Panc1 (cell line): Measurements from ENCODE around the gene THBS2. TPM values are rescaled to one million over a fixed set of nuclear protein-coding genes. Genes with fewer than 3 reads are reported as not detected.

Experiments used
- ATAC-seq: fragments of 200-7000 bp; cut with Tn5 transposase; 2 replicates; pipeline ENCODE4 v1.9.1; 2020; ENCODE audit warnings: mild to moderate bottlenecking, moderate library complexity
- BruUV-seq: library from RNA; stranded (reverse); fragments of 400-500 nt; replicated peaks from 2 replicates; lab custom pipeline; 2021; lab: Mats Ljungman, UMichigan
- CTCF ChIA-PET: fragments of 300-600 bp; sonication (Branson Sonifier 250); formaldehyde crosslinking; loops from one replicate; lab custom pipeline; 2022; ENCODE audit warnings: antibody characterized with exemption; lab: Charles Lee
- POLR2A ChIA-PET: fragments of 300-600 bp; sonication (Branson Sonifier 250); formaldehyde crosslinking; loops from one replicate; lab custom pipeline; 2022; ENCODE audit warnings: antibody characterized with exemption; lab: Charles Lee
- DNase-seq: peaks from one replicate; pipeline ENCODE4 v3.0.0-alpha.2; 2010; ENCODE audit warnings: low read depth, low spot score
- H3K27ac ChIP-seq: 2 replicates; pipeline ENCODE4 v1.5.1; 2011; ENCODE audit warnings: mild to moderate bottlenecking, low read length, inconsistent platforms
- H3K27me3 ChIP-seq: fragments of 200-500 bp; sonication (Bioruptor generic); 2 replicates; pipeline ENCODE4 v1.6.0; 2014; ENCODE audit warnings: low read length, inconsistent platforms; ENCODE audit not compliant: control insufficient read depth, insufficient read depth
- H3K36me3 ChIP-seq: fragments of 200-500 bp; sonication (Bioruptor generic); 2 replicates; pipeline ENCODE4 v1.5.1; 2014; ENCODE audit warnings: inconsistent platforms, mild to moderate bottlenecking, low read length, moderate library complexity; ENCODE audit not compliant: control insufficient read depth, insufficient read depth
- H3K4me1 ChIP-seq: 2 replicates; pipeline ENCODE4 v1.5.1; 2011; ENCODE audit warnings: inconsistent platforms, mild to moderate bottlenecking, low read length, moderate library complexity; ENCODE audit not compliant: control insufficient read depth, insufficient read depth
- H3K4me3 ChIP-seq, 2 experiments: 2 replicates each; pipeline ENCODE4 v1.5.1; 2011 to 2012; ENCODE audit warnings: low read depth in 2 of 2, low read length in 2 of 2, mild to moderate bottlenecking in 2 of 2, inconsistent platforms in 1 of 2, moderate library complexity in 1 of 2
- H3K9me3 ChIP-seq: fragments of 200-500 bp; sonication (Bioruptor generic); 2 replicates; pipeline ENCODE4 v1.5.1; 2014; ENCODE audit warnings: low read depth, mild to moderate bottlenecking, inconsistent platforms, low read length, moderate library complexity; ENCODE audit not compliant: control insufficient read depth, insufficient read depth
- POLR2AphosphoS5 ChIP-seq: IDR thresholded peaks from 2 replicates; pipeline ENCODE4 v1.6.1; 2012; ENCODE audit warnings: mild to moderate bottlenecking, low read depth, low read length, moderate library complexity
- REST ChIP-seq, 2 experiments: IDR thresholded peaks; 2 replicates each; pipeline ENCODE4 v1.6.1; 2011 to 2012; ENCODE audit warnings: low read depth in 2 of 2, control low read depth in 1 of 2, low read length in 1 of 2, mild to moderate bottlenecking in 1 of 2, moderate library complexity in 1 of 2; ENCODE audit not compliant: insufficient read depth in 1 of 2
- SIN3A ChIP-seq: IDR thresholded peaks from 2 replicates; pipeline ENCODE4 v1.6.1; 2012; ENCODE audit warnings: low read depth, mild to moderate bottlenecking, low read length, moderate library complexity, borderline replicate concordance; ENCODE audit not compliant: insufficient read depth
- TCF7L2 ChIP-seq: IDR thresholded peaks from 2 replicates; pipeline ENCODE4 v1.6.1; 2011; ENCODE audit warnings: mild to moderate bottlenecking, low read depth, low read length, inconsistent platforms
- in situ Hi-C: cut with HindIII; loops from 2 replicates; pipeline ENCODE4 v1.10.0; 2016; ENCODE audit warnings: low sequenced_read_pairs, low pct_unique_long_range_greater_than_20kb
- intact Hi-C: fragments of 100-400 bp; cut with micrococcal nuclease; formaldehyde crosslinking; loops from one replicate; pipeline ENCODE4 v1.10.0; 2022; ENCODE audit not compliant: unreplicated experiment
- total RNA-seq: library from RNA; stranded (reverse); gene quantifications from one replicate; pipeline ENCODE4 v1.2.1, GENCODE V29; 2021; ENCODE audit not compliant: unreplicated experiment
- TF ChIP-seq, protein P1 (sequence below): fragments of 450-650 bp; IDR thresholded peaks from 2 replicates; pipeline ENCODE4 v1.5.1; 2017; ENCODE audit warnings: mild to moderate bottlenecking

The THBS2 gene
- total RNA-seq, 1 experiment from 2014 or later: 0.05 TPM

- no peak overlapping the region for H3K4me3 ChIP-seq
- no peaks in the 10 kb centered on the region for H3K36me3 ChIP-seq
- no peaks in the 10 kb centered on the region for H3K27me3 ChIP-seq
- DNase-seq (no peak), ATAC-seq (no peak)
- no TSS peak for BruUV-seq
- H3K9me3 ChIP-seq: peaks cover 4% of the 10 kb centered on the region; the same call in 1 of the 2 replicates
- no peak overlapping the region for H3K27ac ChIP-seq
- TF ChIP-seq, protein P1, sequence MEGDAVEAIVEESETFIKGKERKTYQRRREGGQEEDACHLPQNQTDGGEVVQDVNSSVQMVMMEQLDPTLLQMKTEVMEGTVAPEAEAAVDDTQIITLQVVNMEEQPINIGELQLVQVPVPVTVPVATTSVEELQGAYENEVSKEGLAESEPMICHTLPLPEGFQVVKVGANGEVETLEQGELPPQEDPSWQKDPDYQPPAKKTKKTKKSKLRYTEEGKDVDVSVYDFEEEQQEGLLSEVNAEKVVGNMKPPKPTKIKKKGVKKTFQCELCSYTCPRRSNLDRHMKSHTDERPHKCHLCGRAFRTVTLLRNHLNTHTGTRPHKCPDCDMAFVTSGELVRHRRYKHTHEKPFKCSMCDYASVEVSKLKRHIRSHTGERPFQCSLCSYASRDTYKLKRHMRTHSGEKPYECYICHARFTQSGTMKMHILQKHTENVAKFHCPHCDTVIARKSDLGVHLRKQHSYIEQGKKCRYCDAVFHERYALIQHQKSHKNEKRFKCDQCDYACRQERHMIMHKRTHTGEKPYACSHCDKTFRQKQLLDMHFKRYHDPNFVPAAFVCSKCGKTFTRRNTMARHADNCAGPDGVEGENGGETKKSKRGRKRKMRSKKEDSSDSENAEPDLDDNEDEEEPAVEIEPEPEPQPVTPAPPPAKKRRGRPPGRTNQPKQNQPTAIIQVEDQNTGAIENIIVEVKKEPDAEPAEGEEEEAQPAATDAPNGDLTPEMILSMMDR: no peak
- no peak for TF ChIP-seq TCF7L2
- TF ChIP-seq SIN3A: no peak
- TF ChIP-seq REST (IDR thresholded peaks at IDR 0.05; ENCODE audit: insufficient read depth in 1 of 2, low read depth in 2 of 2, low read length in 1 of 2): no peak
- TF ChIP-seq POLR2AphosphoS5: no peak
- ChIA-PET POLR2A (no interaction called here), CTCF (no interaction called here)
- intact Hi-C loops: no loop called here
- no peaks in the 10 kb centered on the region for H3K4me1 ChIP-seq
- in situ Hi-C loops: no loop called here
These were observed 38.1 kb upstream of the THBS2 start for GRCh38 chr6:169291646-169292337.

DNA sequence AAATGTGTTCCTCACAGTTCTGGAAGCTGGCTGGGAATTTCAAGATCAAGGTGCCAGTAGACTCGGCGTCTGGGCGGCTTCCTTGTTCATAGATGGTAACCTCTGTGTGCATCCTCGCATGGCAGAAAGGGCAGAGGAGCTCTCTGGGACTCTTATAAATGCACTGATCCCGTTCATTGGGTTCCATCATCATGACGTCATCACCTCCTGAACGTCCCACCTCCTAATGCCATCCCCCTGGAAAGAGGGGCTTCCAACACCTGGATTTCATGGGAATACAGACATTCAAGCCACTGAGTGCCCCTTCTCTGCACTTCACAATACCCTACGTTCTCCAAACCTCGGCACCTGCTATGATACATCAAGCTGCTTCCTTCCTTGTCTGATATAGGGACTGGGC is 37.5 kb upstream of the THBS2 start:
- Histone ChIP-seq H3K9me3 (peaks cover 4% of the 10 kb centered on the region; the same call in 1 of the 2 replicates), H3K4me1 (no peaks in the 10 kb centered on the region), H3K4me3 (no peak overlapping the region), H3K27ac (no peak overlapping the region), H3K27me3 (no peaks in the 10 kb centered on the region), H3K36me3 (no peaks in the 10 kb centered on the region)
- ATAC-seq (no peak), DNase-seq (no peak)
- in situ Hi-C loops (no loop called here), intact Hi-C loops (no loop called here)
- BruUV-seq: no TSS peak
- CTCF ChIA-PET: no interaction called here
- POLR2A ChIA-PET: no interaction called here
- TF ChIP-seq POLR2AphosphoS5: no peak
- TF ChIP-seq TCF7L2: no peak
- no peak for TF ChIP-seq SIN3A
- no peak for TF ChIP-seq REST (IDR thresholded peaks at IDR 0.05; ENCODE audit: insufficient read depth in 1 of 2, low read depth in 2 of 2, low read length in 1 of 2)
- TF ChIP-seq, protein P1: no peak
